Thyroid gland (tissue), 4 donors: ENCODE measurements around the gene VASP.

ENCODE experiments used
- POLR2A ChIP-seq, 2 donors: fragments of 450-650 bp; IDR thresholded peaks; one replicate each; pipeline ENCODE4 v1.6.1; 2017; ENCODE audit warnings: antibody characterized with exemption in 2 of 2, mild to moderate bottlenecking in 2 of 2, moderate library complexity in 1 of 2
- TF ChIP-seq, protein P1 (sequence below), 6 experiments: fragments of 200-600 bp in 3 of 6; fragments of 450-650 bp in 3 of 6; sonication (generic) in 3 of 6; IDR thresholded peaks; one replicate each; pipeline ENCODE4 v1.5.1; 2016 to 2019; ENCODE audit warnings: antibody characterized with exemption in 6 of 6, mild to moderate bottlenecking in 2 of 6, inconsistent platforms in 1 of 6, moderate library complexity in 1 of 6

DNA sequence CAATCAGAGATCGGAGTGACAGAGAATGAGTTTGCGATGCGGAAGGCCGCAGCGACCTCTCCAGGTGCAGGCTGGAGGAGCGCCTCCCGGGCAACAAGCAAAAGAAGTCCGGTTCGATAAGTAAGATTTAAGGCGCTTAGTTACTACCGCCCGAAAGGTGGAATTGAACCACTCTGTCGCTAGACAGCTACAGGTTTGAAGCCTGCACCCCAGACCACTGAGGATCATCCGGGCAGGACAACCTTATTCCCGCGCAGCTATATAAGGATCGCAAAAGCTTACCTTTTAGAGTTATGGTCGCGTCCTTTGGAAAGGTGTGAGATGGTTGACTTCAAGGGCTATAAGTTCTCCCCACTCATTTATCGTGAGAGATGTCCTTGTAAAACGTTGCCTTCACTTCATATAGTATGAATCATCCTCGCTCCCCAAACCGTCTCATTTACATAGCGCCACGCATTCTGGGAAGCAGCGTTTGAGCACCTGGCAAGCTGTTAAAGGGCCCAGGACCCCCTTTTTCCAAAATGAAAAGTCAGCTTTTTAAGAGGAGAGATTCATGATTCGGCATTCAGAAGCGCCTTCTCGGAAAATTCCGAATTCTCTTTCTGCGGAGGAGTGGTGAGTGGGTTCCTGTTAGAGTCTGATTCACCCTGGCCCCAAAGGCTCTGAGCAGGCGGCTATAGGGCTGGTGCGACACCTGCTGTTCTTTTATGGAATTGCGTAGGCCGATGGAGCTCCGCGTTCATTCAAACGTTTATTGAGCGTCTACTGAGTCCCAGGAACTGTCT is 28.6 kb upstream of the VASP start:
- TF ChIP-seq, protein P1, sequence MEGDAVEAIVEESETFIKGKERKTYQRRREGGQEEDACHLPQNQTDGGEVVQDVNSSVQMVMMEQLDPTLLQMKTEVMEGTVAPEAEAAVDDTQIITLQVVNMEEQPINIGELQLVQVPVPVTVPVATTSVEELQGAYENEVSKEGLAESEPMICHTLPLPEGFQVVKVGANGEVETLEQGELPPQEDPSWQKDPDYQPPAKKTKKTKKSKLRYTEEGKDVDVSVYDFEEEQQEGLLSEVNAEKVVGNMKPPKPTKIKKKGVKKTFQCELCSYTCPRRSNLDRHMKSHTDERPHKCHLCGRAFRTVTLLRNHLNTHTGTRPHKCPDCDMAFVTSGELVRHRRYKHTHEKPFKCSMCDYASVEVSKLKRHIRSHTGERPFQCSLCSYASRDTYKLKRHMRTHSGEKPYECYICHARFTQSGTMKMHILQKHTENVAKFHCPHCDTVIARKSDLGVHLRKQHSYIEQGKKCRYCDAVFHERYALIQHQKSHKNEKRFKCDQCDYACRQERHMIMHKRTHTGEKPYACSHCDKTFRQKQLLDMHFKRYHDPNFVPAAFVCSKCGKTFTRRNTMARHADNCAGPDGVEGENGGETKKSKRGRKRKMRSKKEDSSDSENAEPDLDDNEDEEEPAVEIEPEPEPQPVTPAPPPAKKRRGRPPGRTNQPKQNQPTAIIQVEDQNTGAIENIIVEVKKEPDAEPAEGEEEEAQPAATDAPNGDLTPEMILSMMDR (IDR thresholded peaks at IDR 0.05), result peak; percentile 84 to 99 (median 97)
- peak in 1 of 2 donors; percentile 55 for TF ChIP-seq POLR2A (IDR thresholded peaks at IDR 0.05)
